Skeletal muscle tissue (tissue), 4 donors: ENCODE measurements around the gene PMM1. TPM values are rescaled to one million over a fixed set of nuclear protein-coding genes. Genes with fewer than 3 reads are reported as not detected.
"Not testable (repeated sequence)": the region's sequence is repeated elsewhere in the genome, so short reads cannot be mapped to it uniquely, and the experiment has no call there.

Experiments
- H3K27ac ChIP-seq: one replicate; pipeline ENCODE4 v1.7.0; 2013; ENCODE audit warnings: mild to moderate bottlenecking, low read depth, low read length, inconsistent platforms
- H3K27me3 ChIP-seq, 3 donors: one replicate each; pipeline ENCODE4 v1.7.0; 2013; ENCODE audit warnings: low read length in 3 of 3; ENCODE audit not compliant: control insufficient read depth in 3 of 3, insufficient read depth in 3 of 3
- H3K36me3 ChIP-seq, 3 donors: one replicate each; pipeline ENCODE4 v1.7.0; 2013; ENCODE audit warnings: low read length in 3 of 3; ENCODE audit not compliant: control insufficient read depth in 3 of 3, insufficient read depth in 3 of 3
- H3K4me1 ChIP-seq, 3 donors: one replicate each; pipeline ENCODE4 v1.7.0; 2013; ENCODE audit warnings: low read length in 3 of 3, mild to moderate bottlenecking in 3 of 3; ENCODE audit not compliant: control insufficient read depth in 3 of 3, insufficient read depth in 3 of 3
- H3K4me3 ChIP-seq, 3 donors: one replicate each; pipeline ENCODE4 v1.7.0; 2013; ENCODE audit warnings: low read length in 3 of 3
- H3K9ac ChIP-seq, 3 donors: one replicate each; pipeline ENCODE4 v1.7.0; 2013; ENCODE audit warnings: low read length in 3 of 3, mild to moderate bottlenecking in 3 of 3, moderate library complexity in 2 of 3, low read depth in 1 of 3
- H3K9me3 ChIP-seq, 3 donors: one replicate each; pipeline ENCODE4 v1.7.0; 2013; ENCODE audit warnings: low read length in 3 of 3; ENCODE audit not compliant: control insufficient read depth in 3 of 3
- total RNA-seq: library from RNA; depleted of rRNA; stranded (reverse); fragments of >200 nt; gene quantifications from one replicate; pipeline ENCODE4 v1.2.3, GENCODE V29; 2014
- donor health status: Osteomylitis.

The PMM1 gene
- total RNA-seq, 1 donor from 2014 or later: 10.4 TPM

- no peak overlapping the region for H3K9ac ChIP-seq
- H3K36me3 ChIP-seq: peaks cover 11 to 26% (median 17%) of the 10 kb centered on the region in 3 donors
- H3K27me3 ChIP-seq: no peaks in the 10 kb centered on the region
- H3K4me3 ChIP-seq: no peak overlapping the region
- no peaks in the 10 kb centered on the region for H3K9me3 ChIP-seq
- H3K4me1 ChIP-seq: no peaks in the 10 kb centered on the region
- no peak overlapping the region for H3K27ac ChIP-seq
These were observed 10.2 kb downstream of the PMM1 start for GRCh38 chr22:41579297-41579996.

- no peak overlapping the region for H3K9ac ChIP-seq
- H3K27ac ChIP-seq: no peak overlapping the region
- no peak overlapping the region for H3K4me3 ChIP-seq
- H3K27me3 ChIP-seq: no peaks in the 10 kb centered on the region
- H3K36me3 ChIP-seq: peaks cover 11 to 26% (median 14%) of the 10 kb centered on the region in 3 donors
- H3K9me3 ChIP-seq: no peaks in the 10 kb centered on the region
- no peaks in the 10 kb centered on the region for H3K4me1 ChIP-seq
These were observed 10.8 kb downstream of the PMM1 start for GRCh38 chr22:41578818-41579217.

GRCh38 chr22:41578114-41578513, 11.5 kb downstream of the PMM1 start:
- Histone ChIP-seq H3K4me1 (no peaks in the 10 kb centered on the region), H3K4me3 (no peak overlapping the region), H3K36me3 (peaks cover 6 to 23% (median 14%) of the 10 kb centered on the region in 3 donors), H3K27me3 (no peaks in the 10 kb centered on the region), H3K27ac (no peak overlapping the region), H3K9me3 (no peaks in the 10 kb centered on the region), H3K9ac (no peak overlapping the region)

GRCh38 chr22:41576877-41577276, 12.8 kb downstream of the PMM1 start:
- Histone ChIP-seq H3K27ac (no peak overlapping the region), H3K36me3 (peaks cover 0 to 15% (median 7%) of the 10 kb centered on the region in 3 donors), H3K9ac (no peak overlapping the region), H3K27me3 (no peaks in the 10 kb centered on the region), H3K9me3 (no peaks in the 10 kb centered on the region), H3K4me1 (no peaks in the 10 kb centered on the region), H3K4me3 (no peak overlapping the region)

GRCh38 chr22:41575533-41575932, 14.1 kb downstream of the PMM1 start:
- Histone ChIP-seq H3K4me1 (no peaks in the 10 kb centered on the region), H3K9me3 (no peaks in the 10 kb centered on the region), H3K36me3 (peaks cover 0 to 13% (median 7%) of the 10 kb centered on the region in 3 donors), H3K4me3 (no peak overlapping the region), H3K9ac (no peak overlapping the region), H3K27ac (no peak overlapping the region), H3K27me3 (no peaks in the 10 kb centered on the region)

- Histone ChIP-seq H3K27ac (no peak overlapping the region), H3K4me3 (no peak overlapping the region), H3K36me3 (peaks cover 0 to 8% (median 5%) of the 10 kb centered on the region in 3 donors), H3K9me3 (no peaks in the 10 kb centered on the region), H3K9ac (peak overlapping the region in 1 of 3 donors; percentile 40), H3K27me3 (no peaks in the 10 kb centered on the region), H3K4me1 (no peaks in the 10 kb centered on the region)
These were observed 14.7 kb downstream of the PMM1 start for GRCh38 chr22:41574847-41575381.

GRCh38 chr22:41573677-41574076, 16.0 kb downstream of the PMM1 start:
- H3K9me3 ChIP-seq: no peaks in the 10 kb centered on the region
- H3K4me3 ChIP-seq: no peak overlapping the region
- H3K36me3 ChIP-seq: peaks cover 0 to 5% (median 4%) of the 10 kb centered on the region in 3 donors
- no peaks in the 10 kb centered on the region for H3K4me1 ChIP-seq
- H3K9ac ChIP-seq: no peak overlapping the region
- H3K27ac ChIP-seq: no peak overlapping the region
- H3K27me3 ChIP-seq: no peaks in the 10 kb centered on the region

GRCh38 chr22:41572305-41572704, 17.3 kb downstream of the PMM1 start:
- not testable (repeated sequence) for H3K27ac ChIP-seq, H3K36me3 ChIP-seq, H3K27me3 ChIP-seq, H3K9me3 ChIP-seq, H3K4me1 ChIP-seq, H3K9ac ChIP-seq, H3K4me3 ChIP-seq

GRCh38 chr22:41571786-41572185, 17.9 kb downstream of the PMM1 start:
- H3K36me3 ChIP-seq: no peaks in the 10 kb centered on the region
- H3K27ac ChIP-seq: no peak overlapping the region
- H3K4me3 ChIP-seq: no peak overlapping the region
- H3K4me1 ChIP-seq: no peaks in the 10 kb centered on the region
- H3K27me3 ChIP-seq: no peaks in the 10 kb centered on the region
- H3K9ac ChIP-seq: no peak overlapping the region
- H3K9me3 ChIP-seq: no peaks in the 10 kb centered on the region

GRCh38 chr22:41570221-41570620, 19.4 kb downstream of the PMM1 start:
- Histone ChIP-seq H3K4me1 (peaks cover 0 to 6% (median 2%) of the 10 kb centered on the region in 3 donors), H3K27ac (no peak overlapping the region), H3K27me3 (no peaks in the 10 kb centered on the region), H3K9me3 (no peaks in the 10 kb centered on the region), H3K36me3 (no peaks in the 10 kb centered on the region), H3K4me3 (no peak overlapping the region), H3K9ac (no peak overlapping the region)
